ENCODE measurements around the gene MYO7B. TPM values are rescaled to one million over a fixed set of nuclear protein-coding genes. Genes with fewer than 3 reads are reported as not detected.

MYO7B gene
- total RNA-seq, 6 experiments from 2014 or later = 0.74 to 1.3 (median 0.98) TPM

GRCh38 chr2:127631541-127631996 is 96.1 kb downstream of the MYO7B start:
- no peak for TF ChIP-seq CTCF (IDR thresholded peaks at IDR 0.05)
- H3K4me3 Mint-ChIP-seq = no peak overlapping the region
- H3K9me3 Mint-ChIP-seq = no peaks in the 10 kb centered on the region
- no peak for DNase-seq
- no peak overlapping the region for H3K27ac Mint-ChIP-seq
- H3K36me3 Mint-ChIP-seq (ENCODE audit: low read depth) = no peaks in the 10 kb centered on the region
- no peaks in the 10 kb centered on the region for H3K4me1 Mint-ChIP-seq (ENCODE audit: low read depth)
- peaks cover 13% of the 10 kb centered on the region; the same call in 1 of the 2 replicates for H3K27me3 Mint-ChIP-seq (ENCODE audit: insufficient read depth)

GRCh38 chr2:127631997-127632581 is 96.6 kb downstream of the MYO7B start:
- Mint-ChIP-seq H3K9me3 (no peaks in the 10 kb centered on the region), H3K36me3 (ENCODE audit: low read depth) (no peaks in the 10 kb centered on the region), H3K4me3 (no peak overlapping the region), H3K27me3 (ENCODE audit: insufficient read depth) (peaks cover 13% of the 10 kb centered on the region; the same call in 1 of the 2 replicates), H3K4me1 (ENCODE audit: low read depth) (no peaks in the 10 kb centered on the region), H3K27ac (no peak overlapping the region)
- DNase-seq = no peak
- no peak for TF ChIP-seq CTCF (IDR thresholded peaks at IDR 0.05)

- no peak for TF ChIP-seq CTCF (IDR thresholded peaks at IDR 0.05)
- Mint-ChIP-seq H3K9me3 (no peaks in the 10 kb centered on the region), H3K27me3 (ENCODE audit: insufficient read depth) (peaks cover 13% of the 10 kb centered on the region; the same call in 1 of the 2 replicates), H3K4me3 (no peak overlapping the region), H3K36me3 (ENCODE audit: low read depth) (no peaks in the 10 kb centered on the region), H3K4me1 (ENCODE audit: low read depth) (peaks cover 3% of the 10 kb centered on the region), H3K27ac (no peak overlapping the region)
- no peak for DNase-seq
Observed at GRCh38 chr2:127632592-127633489, 97.4 kb downstream of the MYO7B start.

- Mint-ChIP-seq H3K27ac (no peak overlapping the region), H3K4me1 (ENCODE audit: low read depth) (peaks cover 9% of the 10 kb centered on the region), H3K9me3 (no peaks in the 10 kb centered on the region), H3K36me3 (ENCODE audit: low read depth) (no peaks in the 10 kb centered on the region), H3K27me3 (ENCODE audit: insufficient read depth) (peaks cover 12% of the 10 kb centered on the region; the same call in 1 of the 2 replicates), H3K4me3 (no peak overlapping the region)
- no peak for TF ChIP-seq CTCF (IDR thresholded peaks at IDR 0.05)
- DNase-seq = no peak
Observed at GRCh38 chr2:127633556-127634065, 98.1 kb downstream of the MYO7B start.

GRCh38 chr2:127634066-127634617 is 98.7 kb downstream of the MYO7B start:
- no peak for TF ChIP-seq CTCF (IDR thresholded peaks at IDR 0.05)
- Mint-ChIP-seq H3K27ac (no peak overlapping the region), H3K9me3 (no peaks in the 10 kb centered on the region), H3K27me3 (ENCODE audit: insufficient read depth) (peaks cover 11% of the 10 kb centered on the region; the same call in 1 of the 2 replicates), H3K4me3 (no peak overlapping the region), H3K36me3 (ENCODE audit: low read depth) (no peaks in the 10 kb centered on the region), H3K4me1 (ENCODE audit: low read depth) (peaks cover 9% of the 10 kb centered on the region)
- no peak for DNase-seq

All from HFFc6 (cell line).